Ureter (tissue), 1 donor: ENCODE results near the gene IFNA13. TPM values are rescaled to one million over a fixed set of nuclear protein-coding genes. Genes with fewer than 3 reads are reported as not detected.
"Not testable (repeated sequence)": the region's sequence is repeated elsewhere in the genome, so short reads cannot be mapped to it uniquely, and the experiment has no call there.

Source experiments
- DNase-seq: peaks from one replicate; pipeline ENCODE4 v3.0.0-alpha.2; 2020; ENCODE audit warnings: low spot score
- total RNA-seq: library from RNA; stranded (reverse); gene quantifications from one replicate; pipeline ENCODE4 v1.2.4, GENCODE V29; 2023
- donor health status: DM: yes; HTN: yes; CAD: no.

The IFNA13 gene
- total RNA-seq = not detected

GRCh38 chr9:21367957-21368356 is at the start of gene IFNA13:
Gene IFNA13, minus strand, starts transcription at chr9:21368057. Its CDS starts 47 bp downstream, at chr9:21368010.
- DNase-seq = no peak

DNA sequence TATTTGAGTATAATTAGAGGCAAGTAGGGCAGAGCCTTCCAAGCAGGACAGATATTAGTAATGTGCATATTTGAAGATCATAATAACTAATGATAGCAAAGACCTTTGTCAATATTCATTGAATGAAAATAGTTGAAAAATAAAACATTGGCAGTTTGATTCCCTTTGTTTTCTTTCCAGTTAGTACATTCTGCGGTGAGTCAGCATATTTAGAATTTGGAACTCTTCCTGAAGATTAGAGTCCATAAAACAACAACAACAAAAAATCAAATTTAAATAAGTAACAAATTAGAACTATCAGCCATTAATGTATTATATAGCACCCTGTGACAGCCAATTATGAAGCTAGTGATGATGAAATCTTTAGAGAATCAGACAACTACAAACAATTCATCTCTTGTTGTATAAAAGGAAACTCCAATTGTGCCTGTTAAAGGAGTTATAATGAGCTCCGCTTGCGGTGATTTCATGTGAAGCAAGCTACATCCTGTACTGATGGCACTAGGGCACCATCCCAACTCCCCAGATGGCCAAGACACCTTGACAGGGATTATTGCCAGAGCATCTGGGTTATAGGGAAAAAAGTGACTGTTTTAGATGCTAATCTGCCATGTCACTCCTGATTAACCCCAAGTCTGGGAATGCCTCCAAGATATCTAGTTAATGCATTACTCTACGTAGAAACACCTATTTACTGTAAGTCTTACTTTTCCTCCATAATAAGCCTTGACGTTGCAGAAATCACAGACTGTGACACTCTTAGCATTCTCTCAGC is 47.8 kb upstream of the IFNA13 start:
- no peak for DNase-seq

GRCh38 chr9:21414220-21414940 is 46.5 kb upstream of the IFNA13 start:
- no peak for DNase-seq

GRCh38 chr9:21413624-21414023 is 45.8 kb upstream of the IFNA13 start:
- no peak for DNase-seq

DNA sequence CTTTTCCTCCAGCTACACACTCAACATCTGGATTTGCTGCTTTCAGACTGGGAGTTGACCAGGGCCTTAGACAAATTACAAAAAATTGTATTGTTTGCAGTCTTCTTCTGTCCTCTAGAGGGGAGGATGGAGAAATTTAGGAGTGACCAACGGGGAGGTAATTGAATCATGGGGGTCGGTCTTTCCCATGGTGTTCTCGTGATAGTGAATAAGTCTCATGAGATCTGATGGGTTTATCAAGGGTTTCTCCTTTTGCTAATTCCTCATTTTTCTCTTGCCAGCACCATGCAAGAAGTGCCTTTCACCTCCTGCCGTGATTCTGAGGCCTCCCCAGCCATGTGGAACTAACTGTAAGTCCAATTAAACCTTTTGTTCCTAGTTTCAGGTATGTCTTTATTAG is 45.3 kb upstream of the IFNA13 start:
- DNase-seq = no peak

DNA sequence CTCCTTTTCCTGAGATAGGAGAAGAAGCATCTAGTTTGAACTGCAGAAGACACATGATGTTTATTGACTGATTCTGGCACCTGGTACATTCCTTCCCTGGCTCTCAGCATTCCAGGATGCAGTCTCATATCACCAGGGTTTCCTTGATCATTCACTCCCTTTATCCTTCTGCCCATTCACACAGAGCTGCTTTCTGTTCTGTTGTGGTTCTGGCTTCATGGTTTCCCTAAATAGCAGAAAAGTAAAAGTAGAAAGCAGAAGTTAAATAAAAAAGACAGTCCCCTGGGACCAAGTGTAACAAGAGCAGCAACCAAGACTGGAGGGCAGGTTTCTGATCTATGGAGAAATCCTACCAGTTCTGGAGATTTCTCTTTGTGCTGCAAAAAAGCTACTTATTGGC is 44.2 kb upstream of the IFNA13 start:
- no peak for DNase-seq

GRCh38 chr9:21408817-21409216 is 41.0 kb upstream of the IFNA13 start, which contains the start of gene IFNA8:
Gene IFNA8, plus strand, starts transcription at chr9:21409117. Its CDS starts 60 bp downstream, at chr9:21409177.
- DNase-seq = no peak

GRCh38 chr9:21404146-21404545 is 36.3 kb upstream of the IFNA13 start:
- DNase-seq = no peak

- no peak for DNase-seq
Observed at GRCh38 chr9:21402386-21403251, 34.8 kb upstream of the IFNA13 start.

DNA sequence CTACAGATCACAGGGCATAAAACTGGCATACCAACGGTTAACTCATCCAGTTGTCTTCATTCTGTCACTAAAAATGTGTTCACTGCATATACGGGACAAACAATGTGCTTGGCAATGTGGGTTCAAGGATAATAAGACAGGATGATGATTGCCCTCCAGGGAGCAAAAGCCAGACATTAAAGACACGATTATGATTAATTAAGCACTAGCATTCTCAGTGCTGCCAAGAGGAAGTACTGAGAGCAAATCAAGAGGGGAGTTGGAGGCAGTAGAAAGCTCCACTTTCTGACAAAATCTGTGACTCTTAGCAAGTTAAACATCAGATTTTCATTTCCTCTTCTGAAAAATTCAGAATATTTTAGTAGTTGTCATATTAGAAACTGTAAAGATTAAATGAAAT is 32.1 kb upstream of the IFNA13 start:
- DNase-seq = no peak

GRCh38 chr9:21398955-21399489 is 31.2 kb upstream of the IFNA13 start:
- DNase-seq = no peak

DNA sequence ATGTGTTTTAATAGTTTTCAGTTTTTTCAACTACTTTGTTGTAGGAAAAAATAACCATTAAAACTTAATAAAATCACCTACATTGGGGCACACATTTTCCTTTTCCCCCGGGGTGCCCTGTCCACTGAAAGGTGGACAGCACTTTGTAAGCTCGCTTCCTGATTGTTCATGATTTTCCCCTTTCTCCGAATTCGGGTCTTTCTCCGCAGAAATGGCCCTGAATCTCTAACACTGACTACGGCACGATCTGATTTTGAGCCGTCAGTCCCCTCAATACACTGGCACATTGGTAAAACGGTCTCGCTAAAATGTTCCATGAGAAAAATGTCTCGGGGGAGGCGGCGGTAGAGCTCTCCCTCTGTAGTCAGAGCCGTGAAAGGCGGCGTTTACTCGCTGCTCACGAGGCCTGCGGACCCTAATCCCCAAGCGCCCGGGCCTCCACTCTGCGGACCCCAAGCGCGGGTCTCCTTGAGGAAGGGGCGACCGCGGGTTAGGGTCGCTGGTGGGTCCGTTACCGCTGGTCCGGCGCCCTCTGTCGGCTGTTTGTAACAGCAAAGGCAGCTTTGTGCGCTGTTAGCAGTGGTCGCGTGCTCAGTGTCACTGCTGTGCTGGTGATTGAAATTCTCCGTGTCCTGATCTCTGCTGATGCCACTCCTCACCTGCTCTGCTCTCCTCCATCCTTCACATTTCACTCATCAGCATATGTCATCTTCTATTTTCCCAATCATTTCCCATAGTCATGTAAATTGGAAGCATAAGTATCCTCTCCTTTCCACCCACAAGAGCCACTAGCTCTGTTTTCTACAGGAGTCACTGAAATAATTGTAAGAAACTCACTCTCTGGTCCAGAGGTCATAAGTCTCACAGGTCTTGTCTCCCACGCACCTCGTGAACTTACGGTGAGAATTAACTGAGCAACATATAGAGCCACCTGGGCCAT is 28.2 kb upstream of the IFNA13 start:
- no peak for DNase-seq

DNA sequence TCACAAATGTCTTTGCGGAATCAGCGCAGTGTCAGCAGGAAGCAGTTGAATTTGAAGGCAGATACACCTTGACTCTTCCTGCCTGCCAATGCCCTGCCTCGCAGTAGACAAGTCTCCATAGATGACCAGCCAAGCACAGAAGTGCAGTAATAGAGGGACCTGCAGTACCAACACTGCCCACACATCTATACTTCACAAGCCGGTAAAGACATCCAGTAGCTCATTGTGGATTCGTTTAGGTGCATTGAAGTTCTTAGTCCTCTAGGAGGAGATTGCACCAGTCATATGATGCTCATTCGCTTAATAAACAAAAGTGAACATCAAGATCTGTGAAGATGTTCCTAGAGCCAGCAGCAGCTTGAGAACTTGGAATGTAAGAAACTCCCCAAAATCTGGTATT is 24.4 kb upstream of the IFNA13 start:
- no peak for DNase-seq

- DNase-seq = no peak
Observed at GRCh38 chr9:21385131-21385670, 17.3 kb upstream of the IFNA13 start, which contains the start of gene IFNA2. Gene IFNA2, minus strand, starts transcription at chr9:21385398. Its CDS starts 69 bp downstream, at chr9:21385329.

DNA sequence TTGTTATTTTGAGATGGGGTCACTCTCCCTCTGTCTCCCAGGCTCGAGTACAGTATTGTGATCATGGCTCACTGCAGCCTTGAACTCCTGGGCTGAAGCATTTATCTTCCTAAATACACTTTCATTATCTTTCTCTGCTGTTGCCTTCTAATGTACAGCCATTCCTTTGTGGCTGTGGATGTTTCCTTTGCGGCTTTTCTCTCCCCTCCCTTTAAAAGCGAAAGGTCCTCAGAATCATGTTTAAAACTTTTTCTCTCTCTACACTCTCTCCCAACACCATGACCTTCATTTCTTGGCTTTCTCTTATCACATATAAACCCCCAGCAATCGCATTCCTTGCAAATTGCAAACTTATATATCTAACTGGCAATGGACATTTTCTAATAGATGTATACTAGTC is 15.8 kb upstream of the IFNA13 start:
- DNase-seq = no peak

- DNase-seq = no peak
Observed at GRCh38 chr9:21381448-21382339, 13.8 kb upstream of the IFNA13 start.

DNA sequence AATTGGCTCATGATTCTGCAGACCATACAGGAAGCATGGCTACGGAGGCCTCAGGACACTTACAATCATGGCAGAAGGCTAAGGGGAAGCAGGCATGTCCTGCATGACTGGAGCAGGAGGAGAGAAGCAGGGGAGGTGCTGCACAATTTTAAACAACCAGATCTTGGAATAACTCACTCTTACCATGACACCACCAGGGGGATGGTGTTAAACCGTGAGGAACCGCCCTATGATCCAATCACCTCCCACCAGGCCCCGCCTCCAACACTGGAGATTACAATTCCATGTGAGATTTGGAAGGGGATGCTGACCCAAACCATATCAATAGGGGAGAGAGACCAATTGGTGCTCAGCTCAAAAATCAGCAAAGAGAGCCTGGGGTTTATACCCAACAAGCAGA is 3.6 kb upstream of the IFNA13 start:
- not testable (repeated sequence) for DNase-seq

DNA sequence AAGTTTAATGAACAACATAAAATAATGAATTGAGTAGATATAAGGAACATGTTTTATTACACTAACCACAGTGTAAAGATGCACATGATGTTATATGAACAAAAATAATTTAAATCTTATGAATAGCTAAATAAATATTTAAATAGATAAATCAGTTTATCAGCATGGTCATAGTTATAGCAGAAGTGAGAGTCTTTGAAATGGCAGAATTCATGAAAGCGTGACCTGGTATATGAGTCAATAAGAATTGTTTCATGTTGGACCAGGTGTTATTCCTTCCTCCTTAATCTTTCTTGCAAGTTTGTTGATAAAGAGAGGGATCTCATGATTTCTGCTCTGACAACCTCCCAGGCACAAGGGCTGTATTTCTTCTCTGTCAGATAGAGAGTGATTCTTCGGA is 688 bp downstream of the IFNA13 start:
- not testable (repeated sequence) for DNase-seq

DNA sequence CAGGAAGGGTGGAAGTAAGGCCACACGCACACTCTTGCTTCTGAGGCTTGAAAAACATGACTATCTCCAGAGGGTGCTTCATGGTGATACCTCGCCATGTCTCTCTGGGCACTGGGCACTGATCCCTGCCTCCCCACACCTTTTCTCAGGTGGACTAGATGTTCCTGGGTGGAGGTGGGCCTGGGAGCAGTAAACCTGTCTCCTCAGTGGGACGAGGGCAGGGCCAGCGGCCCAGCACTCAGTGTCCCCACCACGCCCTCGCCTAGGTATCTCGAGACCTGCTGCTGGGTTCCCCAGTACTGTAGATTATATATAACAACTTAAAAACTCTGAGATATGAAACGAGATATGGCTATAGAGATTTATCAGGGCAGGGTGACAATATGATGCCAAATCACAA is 5.6 kb downstream of the IFNA13 start:
- DNase-seq = no peak
